NCI-H128 (cell line): ENCODE measurements around the gene USH1G.

Experiments used
- DNase-seq: peaks from one replicate; lab custom pipeline; 2025; ENCODE audit not compliant: unreplicated experiment; lab: John Stamatoyannopoulos, UW

Gene USH1G

GRCh38 chr17:74954665-74955421, 31.8 kb upstream of the USH1G start:
- DNase-seq, result no peak

DNA sequence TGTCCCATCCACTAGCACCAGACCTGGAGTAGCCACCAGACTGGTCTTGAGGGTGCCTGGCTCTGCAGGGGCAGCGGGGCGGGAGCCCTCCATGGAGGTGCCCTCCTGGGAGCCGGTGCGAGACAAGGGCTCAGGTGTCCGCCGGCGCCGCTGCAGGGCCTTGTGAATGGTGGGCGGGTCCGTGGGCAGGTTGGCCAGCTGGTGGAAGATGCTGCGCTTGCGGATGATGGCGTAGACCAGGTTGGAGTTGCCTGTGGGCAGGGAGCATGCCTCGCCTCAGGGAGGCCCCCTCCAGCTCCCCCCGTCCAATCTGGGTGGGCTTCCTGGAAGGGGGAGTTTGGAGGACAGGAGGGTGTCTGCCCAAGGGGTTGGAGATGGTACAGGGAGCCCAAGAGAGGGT, 31.1 kb upstream of the USH1G start:
- no peak for DNase-seq

GRCh38 chr17:74953134-74953687, 30.2 kb upstream of the USH1G start:
- DNase-seq, result no peak

- DNase-seq, result no peak
Observed at GRCh38 chr17:74952431-74953133, 29.5 kb upstream of the USH1G start.

GRCh38 chr17:74951680-74952421, 28.8 kb upstream of the USH1G start:
- DNase-seq, result no peak

- no peak for DNase-seq
Observed at GRCh38 chr17:74951065-74951464, 28.0 kb upstream of the USH1G start.

DNA sequence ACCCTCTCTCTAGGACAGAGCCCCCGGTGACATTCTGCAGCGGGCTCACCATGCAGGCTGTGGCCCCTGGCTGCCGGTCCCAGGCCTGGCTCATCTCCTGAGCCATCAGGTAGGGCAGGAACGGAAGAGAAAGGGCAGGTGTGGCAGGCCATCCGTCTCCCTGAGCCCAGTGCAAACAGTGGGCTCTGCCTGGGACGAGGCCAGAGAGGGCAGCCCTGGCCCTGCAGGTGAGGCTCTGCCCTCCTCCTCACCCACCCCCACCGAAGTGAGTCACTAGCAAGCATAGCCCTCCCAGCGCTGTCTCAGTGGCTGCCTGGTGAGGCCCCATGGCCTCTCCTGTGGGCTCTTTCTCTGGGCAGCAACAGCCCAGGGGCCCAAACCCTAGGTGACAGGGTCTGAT, 27.2 kb upstream of the USH1G start:
- DNase-seq, result no peak

DNA sequence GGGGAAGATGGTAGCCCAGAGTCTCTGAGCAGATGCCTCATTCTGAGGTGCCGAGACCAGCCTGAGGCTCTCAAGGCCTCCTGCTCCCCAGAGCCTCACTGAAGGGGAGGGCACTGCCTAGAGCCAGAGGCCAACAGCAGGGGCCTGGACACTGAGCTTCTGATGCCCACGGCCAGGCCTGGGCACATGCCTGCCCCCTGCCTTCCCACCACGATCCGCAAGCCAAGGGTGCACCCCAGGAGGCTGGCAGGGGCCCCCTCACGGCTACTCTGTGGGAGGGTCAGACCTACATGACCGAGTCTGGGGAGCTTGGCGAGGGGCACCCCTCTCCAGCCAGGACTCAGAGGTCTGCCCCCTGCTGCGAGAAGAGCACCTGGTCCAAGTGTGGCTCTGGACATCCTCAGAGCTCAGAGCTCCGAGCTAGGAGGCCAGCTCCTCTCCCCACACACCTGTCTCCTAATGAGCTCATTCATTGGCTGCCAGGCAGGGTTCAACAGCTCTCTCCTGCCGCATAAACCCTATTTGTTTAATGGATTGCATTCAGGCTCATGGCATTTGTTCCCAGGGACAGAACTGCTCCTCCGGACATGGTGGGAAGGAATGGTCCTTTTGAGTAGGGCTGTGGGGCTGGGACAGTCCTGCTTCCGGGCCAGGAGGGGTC, 26.5 kb upstream of the USH1G start:
- DNase-seq, result no peak

DNA sequence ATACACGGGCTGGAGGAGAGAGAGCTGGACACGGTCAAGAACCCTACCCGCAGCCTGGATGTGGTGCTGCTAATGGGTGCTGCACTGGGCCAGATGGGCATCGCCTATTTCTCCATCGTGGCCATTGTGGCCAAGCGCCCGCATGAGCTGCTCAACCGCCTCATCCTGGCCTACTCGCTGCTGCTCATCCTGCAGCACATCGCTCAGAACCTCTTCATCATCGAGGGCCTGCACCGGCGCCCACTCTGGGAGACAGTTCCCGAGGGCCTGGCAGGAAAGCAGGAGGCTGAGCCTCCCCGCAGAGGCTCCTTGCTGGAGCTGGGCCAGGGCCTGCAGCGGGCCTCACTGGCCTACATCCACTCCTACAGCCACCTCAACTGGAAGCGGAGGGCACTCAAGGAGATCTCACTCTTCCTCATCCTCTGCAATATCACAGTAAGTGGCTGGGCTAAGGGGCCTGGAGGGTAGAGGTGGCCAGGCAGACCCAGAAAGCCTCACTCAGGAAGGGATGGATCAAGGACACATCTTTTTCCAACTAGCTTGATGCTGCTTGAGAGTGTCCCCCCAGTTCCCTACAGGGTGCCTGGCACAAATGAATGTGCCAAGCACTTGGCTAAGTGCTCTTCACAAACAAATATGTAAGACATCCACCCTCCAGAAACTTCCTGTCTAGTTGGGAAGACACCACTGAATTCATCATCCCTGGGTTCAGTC, 24.1 kb upstream of the USH1G start:
- DNase-seq, result no peak

- DNase-seq, result no peak
Observed at GRCh38 chr17:74946641-74947040, 23.6 kb upstream of the USH1G start.

- DNase-seq, result no peak
Observed at GRCh38 chr17:74945543-74945942, 22.5 kb upstream of the USH1G start.

GRCh38 chr17:74943808-74944522, 20.9 kb upstream of the USH1G start:
- no peak for DNase-seq

DNA sequence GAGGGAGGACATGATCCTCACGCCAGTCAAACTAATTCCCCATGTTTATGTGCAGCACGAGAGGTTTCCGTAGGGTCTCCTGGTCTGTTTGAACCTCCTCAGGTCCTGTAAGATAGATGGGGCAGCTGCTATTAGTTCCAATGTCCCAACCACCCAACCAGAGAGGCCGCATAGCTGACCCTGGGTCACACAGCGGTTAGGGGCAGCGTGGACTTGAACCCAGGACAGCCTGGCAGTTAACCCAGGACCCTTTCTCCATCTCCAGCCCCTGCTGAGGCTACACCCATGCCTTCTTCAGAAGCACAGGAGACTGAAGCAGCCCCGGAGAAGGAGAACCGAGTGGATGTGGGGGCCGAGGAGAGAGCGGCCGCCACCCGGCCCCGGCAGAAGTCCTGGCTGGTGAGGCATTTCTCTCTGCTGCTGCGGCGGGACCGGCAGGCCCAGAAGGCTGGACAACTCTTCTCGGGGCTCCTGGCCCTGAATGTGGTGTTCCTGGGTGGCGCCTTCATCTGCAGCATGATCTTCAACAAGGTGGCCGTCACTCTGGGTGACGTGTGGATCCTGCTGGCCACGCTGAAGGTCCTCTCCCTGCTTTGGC, 18.2 kb upstream of the USH1G start:
- DNase-seq, result no peak

DNA sequence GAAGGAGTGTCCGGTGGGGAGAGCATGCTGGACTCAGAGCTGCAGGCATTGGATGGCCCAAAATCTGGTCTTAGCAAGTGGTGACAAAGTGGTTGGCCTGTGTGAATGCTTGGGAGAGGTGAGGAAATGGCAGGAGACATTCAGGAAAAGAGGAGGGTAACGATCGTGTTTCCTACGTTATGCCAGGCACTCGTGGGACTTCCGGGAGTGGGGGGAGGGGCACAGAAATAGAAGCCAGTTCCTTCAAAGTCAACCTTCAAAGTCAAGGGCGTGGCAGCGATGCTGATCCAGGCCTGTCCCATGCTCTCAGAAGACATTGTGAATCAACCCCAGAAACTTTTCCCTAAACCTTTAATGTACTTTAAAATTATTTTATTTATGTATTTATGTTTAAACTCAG, 16.5 kb upstream of the USH1G start:
- no peak for DNase-seq

GRCh38 chr17:74938194-74938950, 15.3 kb upstream of the USH1G start:
- DNase-seq, result no peak

DNA sequence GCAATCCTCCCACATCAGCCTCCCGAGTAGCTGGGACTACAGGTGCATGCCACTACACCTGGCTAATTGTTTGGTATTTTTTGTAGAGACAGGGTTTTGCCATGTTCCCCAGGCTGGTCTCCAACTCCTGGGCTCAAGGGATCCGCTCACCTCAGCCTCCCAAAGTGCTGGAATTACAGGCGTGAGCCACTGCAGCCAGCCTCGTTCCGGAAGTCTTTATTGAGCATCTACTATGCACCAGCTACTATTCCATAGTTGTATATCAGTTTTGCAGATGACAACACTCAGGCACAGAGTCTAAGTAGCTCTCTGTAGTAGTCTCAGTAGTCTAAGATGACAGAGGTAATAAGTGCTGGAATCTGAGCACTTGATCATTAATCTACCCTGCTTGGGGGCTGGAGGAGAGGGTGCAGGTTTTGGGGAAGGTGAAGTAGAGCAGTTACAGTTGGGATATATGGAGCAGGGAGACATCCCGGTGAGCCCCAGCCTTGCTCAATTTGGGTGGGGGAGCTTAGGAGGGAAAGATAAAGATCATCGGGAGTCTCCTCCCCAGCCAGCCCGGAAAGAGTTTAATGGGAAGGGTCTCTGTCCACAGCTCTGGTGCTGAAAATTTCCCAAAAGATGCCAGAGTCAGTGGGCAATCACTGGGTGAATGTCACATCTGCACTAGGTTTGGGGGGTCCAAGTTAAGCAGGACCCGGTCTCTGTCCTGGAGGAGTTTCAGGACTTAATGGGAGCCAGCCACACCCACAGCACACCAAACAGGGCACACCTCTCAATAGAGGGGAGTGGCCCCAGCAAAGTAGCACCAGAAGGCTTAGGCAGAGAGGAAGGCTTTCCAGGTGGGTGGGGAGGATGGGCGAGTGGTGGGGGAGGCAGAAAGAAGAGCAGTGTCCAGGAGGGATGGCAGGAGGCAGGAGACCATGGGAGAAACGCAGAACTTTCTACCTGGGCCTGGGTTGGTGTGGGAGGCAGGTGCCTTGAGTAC, 14.3 kb upstream of the USH1G start:
- DNase-seq, result no peak

DNA sequence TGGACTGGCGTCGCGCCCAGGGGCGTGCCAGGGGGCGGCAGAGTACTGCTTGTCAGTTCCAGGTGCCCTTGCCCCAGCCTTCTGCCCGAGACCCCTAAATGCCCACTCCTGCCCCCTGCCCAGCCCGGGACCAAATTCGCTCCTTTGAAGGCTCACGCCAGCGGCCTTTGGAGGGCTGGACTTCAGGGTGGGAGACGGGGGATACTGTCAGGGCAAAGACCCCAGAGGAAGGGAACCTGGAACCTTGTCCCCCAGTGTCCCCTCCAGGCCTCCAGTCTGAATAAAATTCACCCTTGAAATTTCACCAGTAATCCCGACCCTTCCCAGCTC, 13.4 kb upstream of the USH1G start:
- DNase-seq, result no peak
